LNCAP (cell line): ENCODE data around the gene SHE.

Experiments used
- CTCF ChIP-seq: fragments of 450-650 bp; IDR thresholded peaks from 2 replicates; pipeline ENCODE4 v1.5.1; 2017; ENCODE audit warnings: mild to moderate bottlenecking

The SHE gene

GRCh38 chr1:154448331-154448811 is 53.8 kb downstream of the SHE start:
- TF ChIP-seq CTCF: no peak

- no peak for TF ChIP-seq CTCF
Observed at GRCh38 chr1:154446789-154447188, 55.4 kb downstream of the SHE start.

- no peak for TF ChIP-seq CTCF
Observed at GRCh38 chr1:154446292-154446691, 55.9 kb downstream of the SHE start.

GRCh38 chr1:154445040-154445472 is 57.2 kb downstream of the SHE start:
- TF ChIP-seq CTCF: no peak

- no peak for TF ChIP-seq CTCF
Observed at GRCh38 chr1:154443274-154444013, 58.8 kb downstream of the SHE start.

- TF ChIP-seq CTCF: peak; percentile 47
Observed at GRCh38 chr1:154442006-154442740, 60.0 kb downstream of the SHE start.

- no peak for TF ChIP-seq CTCF
Observed at GRCh38 chr1:154441241-154441888, 60.8 kb downstream of the SHE start.
